Measurements from ENCODE around the gene CYP26A1.

GRCh38 chr10:93034426-93034825 is 39.3 kb upstream of the CYP26A1 start:
- no peak for TF ChIP-seq CTCF (IDR thresholded peaks at IDR 0.05; ENCODE audit: insufficient read depth, low read depth, low read length)
- TF ChIP-seq EZH2 (IDR thresholded peaks at IDR 0.05; ENCODE audit: insufficient read depth, low read length), result no peak

Data from astrocyte (in vitro differentiated cells and primary cell).